ENCODE results near the gene CDC23. TPM values are rescaled to one million over a fixed set of nuclear protein-coding genes. Genes with fewer than 3 reads are reported as not detected.

The CDC23 gene
- total and polyA plus RNA-seq, 8 donors: 1.2 to 46.3 (median 10.9) TPM

- H3K27ac ChIP-seq: no peak overlapping the region
- H3K9me3 ChIP-seq: peaks cover 2 to 12% (median 6%) of the 10 kb centered on the region in 4 donors
- no peak overlapping the region for H3K4me3 ChIP-seq
- no peaks in the 10 kb centered on the region for H3K36me3 ChIP-seq
- intact Hi-C loops (cut with DNase I; ENCODE audit: low total_unique reads): no loop called here
- DNase-seq: no peak
- H3K4me1 ChIP-seq: peaks cover 4 to 20% (median 12%) of the 10 kb centered on the region in 4 donors
- TF ChIP-seq EP300 (IDR thresholded peaks at IDR 0.05) (no peak), CTCF (IDR thresholded peaks at IDR 0.05) (no peak), POLR2A (IDR thresholded peaks at IDR 0.05) (no peak), POLR2AphosphoS5 (IDR thresholded peaks at IDR 0.05) (no peak)
- H3K27me3 ChIP-seq: peaks cover 0 to 4% (median 0%) of the 10 kb centered on the region in 3 donors
- WGBS, 5 donors: 56 to 75% (median 68%) methylated on average over 6 of the region's 6 CpGs
Observed at GRCh38 chr5:138229387-138229786, 16.3 kb upstream of the CDC23 start.

- peaks cover 7 to 29% (median 15%) of the 10 kb centered on the region in 4 donors for H3K4me1 ChIP-seq
- no peaks in the 10 kb centered on the region for H3K36me3 ChIP-seq
- H3K4me3 ChIP-seq: no peak overlapping the region
- intact Hi-C loops (cut with DNase I; ENCODE audit: low total_unique reads): no loop called here
- no peak overlapping the region for H3K27ac ChIP-seq
- no peaks in the 10 kb centered on the region for H3K27me3 ChIP-seq
- DNase-seq: no peak
- no peak for TF ChIP-seq CTCF (IDR thresholded peaks at IDR 0.05)
- H3K9me3 ChIP-seq: peaks cover 2 to 12% (median 6%) of the 10 kb centered on the region in 4 donors
Observed at GRCh38 chr5:138226910-138227309, 13.8 kb upstream of the CDC23 start.

- no peaks in the 10 kb centered on the region for H3K36me3 ChIP-seq
- peaks cover 0 to 10% (median 5%) of the 10 kb centered on the region in 4 donors for H3K4me1 ChIP-seq
- WGBS, 5 donors: 63 to 76% (median 66%) methylated on average over 6 of the region's 6 CpGs
- H3K9me3 ChIP-seq: peaks cover 2 to 12% (median 6%) of the 10 kb centered on the region in 4 donors
- intact Hi-C loops (cut with DNase I; ENCODE audit: low total_unique reads): no loop called here
- TF ChIP-seq CTCF (IDR thresholded peaks at IDR 0.05) (no peak), POLR2A (IDR thresholded peaks at IDR 0.05) (no peak), POLR2AphosphoS5 (IDR thresholded peaks at IDR 0.05) (no peak), EP300 (IDR thresholded peaks at IDR 0.05) (no peak)
- H3K27ac ChIP-seq: no peak overlapping the region
- no peak overlapping the region for H3K4me3 ChIP-seq
- DNase-seq: no peak
- H3K27me3 ChIP-seq: no peaks in the 10 kb centered on the region
Observed at GRCh38 chr5:138224712-138225111, 11.6 kb upstream of the CDC23 start.

GRCh38 chr5:138223532-138223931 lies 10.4 kb upstream of the CDC23 start:
- Histone ChIP-seq H3K4me3 (no peak overlapping the region), H3K27ac (no peak overlapping the region), H3K36me3 (no peaks in the 10 kb centered on the region), H3K9me3 (peaks cover 2 to 12% (median 6%) of the 10 kb centered on the region in 4 donors), H3K4me1 (peaks cover 0 to 9% (median 5%) of the 10 kb centered on the region in 4 donors), H3K27me3 (no peaks in the 10 kb centered on the region)
- no peak for DNase-seq
- 88 to 100% (median 93%) methylated on average over 1 of the region's 1 CpG for WGBS, 5 donors
- no peak for TF ChIP-seq EP300 (IDR thresholded peaks at IDR 0.05)
- TF ChIP-seq POLR2AphosphoS5 (IDR thresholded peaks at IDR 0.05): no peak
- TF ChIP-seq CTCF (IDR thresholded peaks at IDR 0.05): no peak
- no peak for TF ChIP-seq POLR2A (IDR thresholded peaks at IDR 0.05)
- intact Hi-C loops (cut with DNase I; ENCODE audit: low total_unique reads): no loop called here
